Omental fat pad (tissue), 4 donors: ENCODE measurements around the gene FCER1G. TPM values are rescaled to one million over a fixed set of nuclear protein-coding genes. Genes with fewer than 3 reads are reported as not detected.

ENCODE experiments used
- ATAC-seq: fragments of 150-250 bp; one replicate; pipeline ENCODE4 v1.9.1; 2016; ENCODE audit warnings: mild to moderate bottlenecking, moderate library complexity; ENCODE audit not compliant: low FRiP score
- DNase-seq: peaks from one replicate; pipeline ENCODE4 v3.0.0-alpha.2; 2019; ENCODE audit warnings: low spot score
- total RNA-seq, 4 donors: library from RNA; depleted of rRNA; stranded (reverse); fragments of >200 nt; gene quantifications; one replicate each; pipeline ENCODE4 v1.1.0, GENCODE V29; 2016
- TF ChIP-seq, protein P1 (sequence below), 3 donors: fragments of 450-650 bp; IDR thresholded peaks; one replicate each; pipeline ENCODE4 v1.5.1; 2016 to 2017; ENCODE audit warnings: antibody characterized with exemption in 3 of 3, mild to moderate bottlenecking in 3 of 3, moderate library complexity in 2 of 3

Gene FCER1G
- total RNA-seq, 4 donors from 2014 or later, result 96.3 to 346 (median 179) TPM

DNA sequence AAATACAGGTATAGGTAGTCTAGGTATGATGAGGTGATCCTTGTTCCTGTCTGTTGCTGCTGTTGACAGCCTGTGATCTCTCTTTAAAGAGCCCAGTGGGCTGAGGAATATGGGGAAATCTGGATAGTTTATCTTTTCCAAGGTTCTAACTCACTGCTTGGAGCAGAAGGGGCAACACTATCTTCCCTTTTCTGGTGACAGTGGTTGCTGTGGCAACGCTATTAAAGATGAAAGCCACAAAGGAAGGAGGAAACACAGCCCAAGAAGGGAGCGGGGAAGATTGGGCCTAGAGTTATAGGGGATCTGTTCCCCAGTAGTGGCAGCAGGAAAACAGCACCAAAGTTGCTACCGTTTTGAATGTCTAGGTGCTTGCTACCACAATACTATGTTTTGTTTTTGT lies 52.2 kb downstream of the FCER1G start:
- ATAC-seq (no peak), DNase-seq (no peak)
- TF ChIP-seq, protein P1, sequence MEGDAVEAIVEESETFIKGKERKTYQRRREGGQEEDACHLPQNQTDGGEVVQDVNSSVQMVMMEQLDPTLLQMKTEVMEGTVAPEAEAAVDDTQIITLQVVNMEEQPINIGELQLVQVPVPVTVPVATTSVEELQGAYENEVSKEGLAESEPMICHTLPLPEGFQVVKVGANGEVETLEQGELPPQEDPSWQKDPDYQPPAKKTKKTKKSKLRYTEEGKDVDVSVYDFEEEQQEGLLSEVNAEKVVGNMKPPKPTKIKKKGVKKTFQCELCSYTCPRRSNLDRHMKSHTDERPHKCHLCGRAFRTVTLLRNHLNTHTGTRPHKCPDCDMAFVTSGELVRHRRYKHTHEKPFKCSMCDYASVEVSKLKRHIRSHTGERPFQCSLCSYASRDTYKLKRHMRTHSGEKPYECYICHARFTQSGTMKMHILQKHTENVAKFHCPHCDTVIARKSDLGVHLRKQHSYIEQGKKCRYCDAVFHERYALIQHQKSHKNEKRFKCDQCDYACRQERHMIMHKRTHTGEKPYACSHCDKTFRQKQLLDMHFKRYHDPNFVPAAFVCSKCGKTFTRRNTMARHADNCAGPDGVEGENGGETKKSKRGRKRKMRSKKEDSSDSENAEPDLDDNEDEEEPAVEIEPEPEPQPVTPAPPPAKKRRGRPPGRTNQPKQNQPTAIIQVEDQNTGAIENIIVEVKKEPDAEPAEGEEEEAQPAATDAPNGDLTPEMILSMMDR (IDR thresholded peaks at IDR 0.05), result no peak

Other genes with a start within 250 kb of the FCER1G start
- 10 to 100 TPM; 31.7 to 52.8 (median 44.4) TPM for gene F11R, start 194.1 kb upstream of the FCER1G start, total RNA-seq
- gene TSTD1, start 176.3 kb upstream of the FCER1G start, total RNA-seq, result 10 to 100 TPM; 26.0 to 43.1 (median 30.5) TPM
- gene USF1, start 169.3 kb upstream of the FCER1G start, total RNA-seq, result 10 to 100 TPM; 44.8 to 87.5 (median 61.4) TPM
- 10 to 100 TPM in 3 of 4 donors, 1 to 10 TPM in 1; 9.8 to 32.3 (median 24.7) TPM for gene ARHGAP30, start 145.4 kb upstream of the FCER1G start, total RNA-seq
- under 1 TPM in 1 of 4 donors, not detected in 3; 0.72 TPM for gene NECTIN4, start 125.7 kb upstream of the FCER1G start, total RNA-seq
- gene KLHDC9, start 116.9 kb upstream of the FCER1G start, total RNA-seq, result 1 to 10 TPM in 2 of 4 donors, under 1 TPM in 1, not detected in 1; 0.60 to 2.2 (median 1.5) TPM
- gene PFDN2, start 97.3 kb upstream of the FCER1G start, total RNA-seq, result 10 to 100 TPM; 30.6 to 90.1 (median 50.0) TPM
- gene NIT1, start 97.2 kb upstream of the FCER1G start, total RNA-seq, result 100 to 1,000 TPM in 1 of 4 donors, 10 to 100 TPM in 3; 28.1 to 122 (median 33.4) TPM
- gene DEDD, start 82.6 kb upstream of the FCER1G start, total RNA-seq, result 10 to 100 TPM; 32.0 to 54.8 (median 43.1) TPM
- gene UFC1, start 61.3 kb upstream of the FCER1G start, total RNA-seq, result 10 to 100 TPM; 73.6 to 96.7 (median 78.4) TPM
- gene USP21, start 55.8 kb upstream of the FCER1G start, total RNA-seq, result 10 to 100 TPM in 3 of 4 donors, 1 to 10 TPM in 1; 7.8 to 19.5 (median 12.7) TPM
- 10 to 100 TPM; 12.5 to 28.4 (median 13.8) TPM for gene PPOX, start 48.9 kb upstream of the FCER1G start, total RNA-seq
- gene B4GALT3, start 37.8 kb upstream of the FCER1G start, total RNA-seq, result 10 to 100 TPM; 20.6 to 50.7 (median 37.1) TPM
- 100 to 1,000 TPM in 2 of 4 donors, 10 to 100 TPM in 2; 38.5 to 238 (median 121) TPM for gene ADAMTS4, start 16.2 kb upstream of the FCER1G start, total RNA-seq
- 100 to 1,000 TPM in 3 of 4 donors, 10 to 100 TPM in 1; 89.4 to 136 (median 122) TPM for gene NDUFS2, start 12.9 kb upstream of the FCER1G start, total RNA-seq
- gene APOA2, start 8.3 kb downstream of the FCER1G start, total RNA-seq, result not detected
- 10 to 100 TPM in 3 of 4 donors, 1 to 10 TPM in 1; 9.6 to 15.4 (median 13.4) TPM for gene TOMM40L, start 10.8 kb downstream of the FCER1G start, total RNA-seq
- not detected for gene NR1I3, start 22.9 kb downstream of the FCER1G start, total RNA-seq
- under 1 TPM in 2 of 4 donors, not detected in 2; 0.56 to 0.63 TPM for gene PCP4L1, start 43.5 kb downstream of the FCER1G start, total RNA-seq
- 1 to 10 TPM; 1.8 to 9.0 (median 4.2) TPM for gene MPZ, start 94.7 kb downstream of the FCER1G start, total RNA-seq
- gene SDHC, start 99.1 kb downstream of the FCER1G start, total RNA-seq, result 10 to 100 TPM; 22.9 to 66.3 (median 49.3) TPM
- not detected for gene CFAP126, start 152.6 kb downstream of the FCER1G start, total RNA-seq